ENCODE data around the gene RCBTB2. TPM values are rescaled to one million over a fixed set of nuclear protein-coding genes. Genes with fewer than 3 reads are reported as not detected.

Gene RCBTB2
- total and polyA plus RNA-seq, 2 donors (not counting 3 experiments of a cell fraction or from before 2014, with no cell fraction given): 10.7 to 12.6 TPM

- no peak overlapping the region for H3K27ac ChIP-seq (ENCODE audit: insufficient read depth, low read depth, low read length)
- no peaks in the 10 kb centered on the region for H3K79me2 ChIP-seq (ENCODE audit: control insufficient read depth, insufficient read depth, low read length)
- CTCF ChIA-PET: interaction anchor here (0.7 to 1.8 kb wide), 3 partner anchors 13 to 76 kb away, joined by 3 to 4 read pairs (median 4); partner anchors contain the start of gene RCBTB2
- dilution Hi-C loops (cut with MboI; ENCODE audit: extremely low pct_ligation_motif_present, low sequenced_read_pairs) (no loop called here), intact Hi-C loops (cut with micrococcal nuclease) (no loop called here)
- no peaks in the 10 kb centered on the region for H3K27me3 ChIP-seq (ENCODE audit: control insufficient read depth in 2 of 2, insufficient read depth in 2 of 2, low read length in 2 of 2)
- BruUV-seq (replicated peaks): no TSS peak
- no peaks in the 10 kb centered on the region for H4K20me1 ChIP-seq (replicated peaks; ENCODE audit: control insufficient read depth, extremely low read depth, insufficient read depth, low read length)
- H3K4me1 ChIP-seq (ENCODE audit: control insufficient read depth, extremely low read depth, insufficient read depth, low read length): no peaks in the 10 kb centered on the region
- no peak overlapping the region for H2AFZ ChIP-seq (ENCODE audit: low read depth, low read length)
- DNase-seq (ENCODE audit: low read depth, low spot score): no peak
- TF ChIP-seq JUN (IDR thresholded peaks at IDR 0.05; ENCODE audit: borderline replicate concordance, insufficient read depth, insufficient read length, low read depth) (no peak), MYC (IDR thresholded peaks at IDR 0.05; ENCODE audit: low read depth, low read length) (no peak), POLR2A (IDR thresholded peaks at IDR 0.05; ENCODE audit: low read depth, low read length) (no peak)
- TF ChIP-seq, protein P1, sequence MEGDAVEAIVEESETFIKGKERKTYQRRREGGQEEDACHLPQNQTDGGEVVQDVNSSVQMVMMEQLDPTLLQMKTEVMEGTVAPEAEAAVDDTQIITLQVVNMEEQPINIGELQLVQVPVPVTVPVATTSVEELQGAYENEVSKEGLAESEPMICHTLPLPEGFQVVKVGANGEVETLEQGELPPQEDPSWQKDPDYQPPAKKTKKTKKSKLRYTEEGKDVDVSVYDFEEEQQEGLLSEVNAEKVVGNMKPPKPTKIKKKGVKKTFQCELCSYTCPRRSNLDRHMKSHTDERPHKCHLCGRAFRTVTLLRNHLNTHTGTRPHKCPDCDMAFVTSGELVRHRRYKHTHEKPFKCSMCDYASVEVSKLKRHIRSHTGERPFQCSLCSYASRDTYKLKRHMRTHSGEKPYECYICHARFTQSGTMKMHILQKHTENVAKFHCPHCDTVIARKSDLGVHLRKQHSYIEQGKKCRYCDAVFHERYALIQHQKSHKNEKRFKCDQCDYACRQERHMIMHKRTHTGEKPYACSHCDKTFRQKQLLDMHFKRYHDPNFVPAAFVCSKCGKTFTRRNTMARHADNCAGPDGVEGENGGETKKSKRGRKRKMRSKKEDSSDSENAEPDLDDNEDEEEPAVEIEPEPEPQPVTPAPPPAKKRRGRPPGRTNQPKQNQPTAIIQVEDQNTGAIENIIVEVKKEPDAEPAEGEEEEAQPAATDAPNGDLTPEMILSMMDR (IDR thresholded peaks at IDR 0.05; ENCODE audit: extremely low read depth in 1 of 2, insufficient read depth in 1 of 2, low read depth in 1 of 2, low read length in 2 of 2): no peak
- no peak for FAIRE-seq
- no peak overlapping the region for H3K4me2 ChIP-seq (ENCODE audit: insufficient read depth, low read length)
- no peaks in the 10 kb centered on the region for H3K9me1 ChIP-seq (replicated peaks; ENCODE audit: control insufficient read depth, extremely low read depth, insufficient read depth, low read length)
- no peaks in the 10 kb centered on the region for H3K36me3 ChIP-seq (ENCODE audit: control insufficient read depth in 2 of 2, extremely low read depth in 1 of 2, insufficient read depth in 2 of 2, low read length in 2 of 2)
- H3K9me3 ChIP-seq (replicated peaks; ENCODE audit: control insufficient read depth, insufficient read depth, low read length): no peaks in the 10 kb centered on the region
- POLR2A ChIA-PET: no interaction called here
- no peak overlapping the region for H3K9ac ChIP-seq (replicated peaks; ENCODE audit: extremely low read depth, insufficient read depth, low read length)
- no peak overlapping the region for H3K4me3 ChIP-seq (replicated peaks in 1 of 3; ENCODE audit: insufficient read depth in 1 of 3, low read depth in 1 of 3, low read length in 3 of 3)
These were observed 28.3 kb downstream of the RCBTB2 start for GRCh38 chr13:48504606-48505005.

DNA sequence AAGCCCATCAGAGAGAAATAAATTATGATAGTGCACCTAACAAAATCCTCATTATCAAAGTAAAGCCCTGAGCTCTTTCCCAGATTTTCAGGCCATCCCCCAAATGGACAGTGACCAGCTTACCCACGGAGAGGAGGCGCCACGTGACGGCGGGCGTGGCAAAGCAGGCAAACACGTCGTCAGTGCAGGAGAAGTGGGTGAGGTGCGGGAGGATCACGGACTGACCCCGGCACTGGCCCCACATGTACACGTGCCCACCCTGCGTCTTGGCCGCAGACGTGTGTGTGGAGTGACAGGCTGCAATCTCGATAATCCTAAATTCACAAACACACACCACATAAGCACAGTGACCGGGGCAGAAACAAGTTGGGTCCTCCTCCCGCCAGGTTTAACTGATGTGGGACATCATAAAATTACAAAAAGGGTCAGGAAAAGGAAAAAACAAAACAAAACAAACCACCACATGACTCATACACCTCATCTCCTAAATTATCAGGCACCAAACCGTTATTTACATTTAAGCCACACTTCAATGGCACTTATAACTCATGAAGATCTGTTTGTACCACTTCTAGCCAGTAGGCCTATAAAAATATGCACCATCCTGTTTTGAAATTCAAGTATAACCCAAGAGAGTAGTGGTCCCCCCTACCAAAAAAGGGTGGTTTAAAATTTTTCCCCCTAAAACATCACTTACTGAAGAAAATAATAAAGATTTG is 30.1 kb downstream of the RCBTB2 start:
- intact Hi-C loops (cut with micrococcal nuclease): no loop called here
- Histone ChIP-seq H3K9me3 (replicated peaks; ENCODE audit: control insufficient read depth, insufficient read depth, low read length) (no peaks in the 10 kb centered on the region), H2AFZ (ENCODE audit: low read depth, low read length) (no peak overlapping the region), H3K36me3 (ENCODE audit: control insufficient read depth in 2 of 2, extremely low read depth in 1 of 2, insufficient read depth in 2 of 2, low read length in 2 of 2) (no peaks in the 10 kb centered on the region), H3K4me2 (ENCODE audit: insufficient read depth, low read length) (no peak overlapping the region), H3K79me2 (ENCODE audit: control insufficient read depth, insufficient read depth, low read length) (no peaks in the 10 kb centered on the region), H3K27me3 (ENCODE audit: control insufficient read depth in 2 of 2, insufficient read depth in 2 of 2, low read length in 2 of 2) (no peaks in the 10 kb centered on the region), H3K4me3 (replicated peaks in 1 of 3; ENCODE audit: insufficient read depth in 1 of 3, low read depth in 1 of 3, low read length in 3 of 3) (no peak overlapping the region), H4K20me1 (replicated peaks; ENCODE audit: control insufficient read depth, extremely low read depth, insufficient read depth, low read length) (no peaks in the 10 kb centered on the region), H3K4me1 (ENCODE audit: control insufficient read depth, extremely low read depth, insufficient read depth, low read length) (no peaks in the 10 kb centered on the region), H3K9ac (replicated peaks; ENCODE audit: extremely low read depth, insufficient read depth, low read length) (no peak overlapping the region), H3K9me1 (replicated peaks; ENCODE audit: control insufficient read depth, extremely low read depth, insufficient read depth, low read length) (no peaks in the 10 kb centered on the region), H3K27ac (ENCODE audit: insufficient read depth, low read depth, low read length) (no peak overlapping the region)
- CTCF ChIA-PET: no interaction called here
- no TSS peak for BruUV-seq (replicated peaks)
- no peak for DNase-seq (ENCODE audit: low read depth, low spot score)
- no peak for FAIRE-seq
- TF ChIP-seq MYC (IDR thresholded peaks at IDR 0.05; ENCODE audit: low read depth, low read length) (no peak), POLR2A (IDR thresholded peaks at IDR 0.05; ENCODE audit: low read depth, low read length) (no peak), POLR2AphosphoS5 (IDR thresholded peaks at IDR 0.05; ENCODE audit: insufficient read depth, low read depth, low read length) (no peak), FOS (IDR thresholded peaks at IDR 0.05; ENCODE audit: borderline replicate concordance, insufficient read depth, low read length) (no peak), EZH2 (IDR thresholded peaks at IDR 0.05; ENCODE audit: borderline replicate concordance, low read depth, low read length, severe bottlenecking) (no peak), JUN (IDR thresholded peaks at IDR 0.05; ENCODE audit: borderline replicate concordance, insufficient read depth, insufficient read length, low read depth) (no peak), GATA2 (IDR thresholded peaks at IDR 0.05; ENCODE audit: insufficient read depth, insufficient read length, low read depth, low read length) (no peak)
- TF ChIP-seq, protein P2, sequence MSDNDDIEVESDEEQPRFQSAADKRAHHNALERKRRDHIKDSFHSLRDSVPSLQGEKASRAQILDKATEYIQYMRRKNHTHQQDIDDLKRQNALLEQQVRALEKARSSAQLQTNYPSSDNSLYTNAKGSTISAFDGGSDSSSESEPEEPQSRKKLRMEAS (IDR thresholded peaks at IDR 0.05; ENCODE audit: insufficient read depth, insufficient read length): no peak
- TF ChIP-seq, protein P1 (IDR thresholded peaks at IDR 0.05; ENCODE audit: extremely low read depth in 1 of 2, insufficient read depth in 1 of 2, low read depth in 1 of 2, low read length in 2 of 2): no peak
- dilution Hi-C loops (cut with MboI; ENCODE audit: extremely low pct_ligation_motif_present, low sequenced_read_pairs): no loop called here
- POLR2A ChIA-PET: no interaction called here

Measured in endothelial cell of umbilical vein (primary cell).